Measurements from ENCODE around the gene PLCXD1.

GRCh38 chrX:267771-268261 lies 13.4 kb upstream of the PLCXD1 start:
- TF ChIP-seq EZH2 (IDR thresholded peaks at IDR 0.05; ENCODE audit: borderline replicate concordance, low read length) (no peak), CTCF (conservative IDR thresholded peaks at IDR 0.05 in 1 of 2, IDR thresholded peaks at IDR 0.05 in 1 of 2; ENCODE audit: extremely low read depth in 1 of 2, insufficient read depth in 1 of 2, low read depth in 1 of 2, low read length in 2 of 2) (no peak)
